GM12892 (cell line): ENCODE measurements around the gene SF3B2. TPM values are rescaled to one million over a fixed set of nuclear protein-coding genes. Genes with fewer than 3 reads are reported as not detected.
A peak's percentile ranks its signal among the peaks of the same experiment; 100 is the strongest.
"Not testable (repeated sequence)": the region's sequence is repeated elsewhere in the genome, so short reads cannot be mapped to it uniquely, and the experiment has no call there.

ENCODE experiments used
- DNase-seq: peaks from one replicate; pipeline ENCODE4 v3.0.0; 2011; ENCODE audit not compliant: insufficient read length
- FAIRE-seq: peaks from 2 replicates; lab custom pipeline; 2011; peaks lifted over from hg19 to GRCh38; lab: Jason Lieb, UNC
- POLR2A ChIP-seq: IDR thresholded peaks from 2 replicates; pipeline ENCODE4 v1.6.1; 2011; ENCODE audit warnings: low read depth, low read length, control low read depth
- POLR2AphosphoS5 ChIP-seq: IDR thresholded peaks from 2 replicates; pipeline ENCODE4 v1.6.1; 2011; ENCODE audit warnings: low read depth, low read length, control low read depth
- TAF1 ChIP-seq: IDR thresholded peaks from 2 replicates; pipeline ENCODE4 v1.6.1; 2011; ENCODE audit warnings: low read depth, mild to moderate bottlenecking, control low read depth, low read length, borderline replicate concordance
- polyA plus RNA-seq: library from polyadenylated mRNA; unstranded; fragments of >200 nt; gene quantifications from one replicate; pipeline ENCODE4 v1.2.1, GENCODE V29; 2012; ENCODE audit warnings: missing spikeins, inconsistent platforms; ENCODE audit not compliant: missing spikeins

The SF3B2 gene
- polyA plus RNA-seq: 134 TPM

GRCh38 chr11:66051766-66052663, at the start of gene SF3B2:
Gene SF3B2, plus strand, starts transcription at chr11:66052364. Its CDS starts 21 bp downstream, at chr11:66052385.
- TF ChIP-seq POLR2AphosphoS5 (peak; percentile 81), POLR2A (peak; percentile 96), TAF1 (peak; percentile 95)
- DNase-seq (peak; percentile 98), FAIRE-seq (peak; percentile 100)

GRCh38 chr11:66002648-66003225, 49.4 kb upstream of the SF3B2 start:
- DNase-seq (peak; percentile 74), FAIRE-seq (no peak)
- TF ChIP-seq POLR2AphosphoS5 (no peak), TAF1 (no peak), POLR2A (no peak)

GRCh38 chr11:66003291-66003690, 48.9 kb upstream of the SF3B2 start:
- no peak for FAIRE-seq
- DNase-seq: no peak
- TF ChIP-seq POLR2AphosphoS5 (no peak), POLR2A (no peak)

GRCh38 chr11:66004186-66004585, 48.0 kb upstream of the SF3B2 start:
- no peak for TF ChIP-seq POLR2A
- TF ChIP-seq TAF1: no peak
- no peak for FAIRE-seq

GRCh38 chr11:66006134-66006890, 45.9 kb upstream of the SF3B2 start:
- TF ChIP-seq POLR2AphosphoS5 (no peak; the same call in 1 of the 2 replicates), POLR2A (0 out of 2 replicates have a peak, but pooled peaks have one; percentile 9)
- DNase-seq: no peak
- FAIRE-seq: no peak

More at GRCh38 chr11:66004186-66004585, 48.0 kb upstream of the SF3B2 start:
- no peak for DNase-seq

- no peak for TF ChIP-seq TAF1
- TF ChIP-seq POLR2AphosphoS5: no peak
- TF ChIP-seq POLR2A: no peak
- FAIRE-seq (no peak), DNase-seq (no peak)
These were observed 45.3 kb upstream of the SF3B2 start for GRCh38 chr11:66006891-66007176.

- DNase-seq (no peak), FAIRE-seq (no peak)
- TF ChIP-seq POLR2AphosphoS5 (no peak), TAF1 (no peak), POLR2A (no peak)
These were observed 44.9 kb upstream of the SF3B2 start for GRCh38 chr11:66007201-66007634.

GRCh38 chr11:66008095-66008467, 44.1 kb upstream of the SF3B2 start:
- TF ChIP-seq POLR2A (no peak), POLR2AphosphoS5 (no peak), TAF1 (no peak)
- no peak for FAIRE-seq
- DNase-seq: no peak

- DNase-seq (no peak), FAIRE-seq (no peak)
- TF ChIP-seq POLR2AphosphoS5 (no peak), TAF1 (no peak), POLR2A (no peak)
These were observed 43.6 kb upstream of the SF3B2 start for GRCh38 chr11:66008468-66009101.

GRCh38 chr11:66010036-66010435, 42.1 kb upstream of the SF3B2 start:
- not testable (repeated sequence) for DNase-seq, FAIRE-seq

GRCh38 chr11:66011239-66011784, 40.9 kb upstream of the SF3B2 start:
- DNase-seq: no peak
- FAIRE-seq: no peak

More at GRCh38 chr11:66011239-66011784, 40.9 kb upstream of the SF3B2 start:
- TF ChIP-seq TAF1 (no peak), POLR2A (no peak), POLR2AphosphoS5 (no peak)
